Measurements from ENCODE around the gene WFIKKN1.

GRCh38 chr16:643050-643368 lies 12.2 kb downstream of the WFIKKN1 start:
- TF ChIP-seq CTCF (IDR thresholded peaks at IDR 0.05) (no peak), ATF3 (CRISPR knock-in tag; conservative IDR thresholded peaks at IDR 0.05) (no peak)
